GM18502 (cell line): ENCODE data around the gene ADK.
A peak's percentile ranks its signal among the peaks of the same experiment; 100 is the strongest.

ENCODE experiments used
- ATAC-seq: cut with Tn5 transposase; IDR thresholded peaks from one replicate; pipeline ENCODE4 v1.9.1; 2021; ENCODE audit warnings: mild to moderate bottlenecking; ENCODE audit not compliant: unreplicated experiment, poor library complexity

The ADK gene

GRCh38 chr10:74683621-74684364 is 532.8 kb downstream of the ADK start:
- ATAC-seq, result no peak

GRCh38 chr10:74684462-74684861 is 533.4 kb downstream of the ADK start:
- no peak for ATAC-seq

- no peak for ATAC-seq
Measured at GRCh38 chr10:74685564-74685963, 534.5 kb downstream of the ADK start.

- no peak for ATAC-seq
Measured at GRCh38 chr10:74690393-74690792, 539.4 kb downstream of the ADK start.

GRCh38 chr10:74691164-74691563 is 540.1 kb downstream of the ADK start:
- no peak for ATAC-seq

GRCh38 chr10:74704629-74705357 is 553.8 kb downstream of the ADK start:
- no peak for ATAC-seq

- ATAC-seq, result no peak
Measured at GRCh38 chr10:74705358-74705980, 554.4 kb downstream of the ADK start.

GRCh38 chr10:74706966-74707365 is 555.9 kb downstream of the ADK start:
- no peak for ATAC-seq

- no peak for ATAC-seq
Measured at GRCh38 chr10:74708246-74708645, 557.2 kb downstream of the ADK start.

GRCh38 chr10:74718208-74718607 is 567.2 kb downstream of the ADK start:
- no peak for ATAC-seq

- no peak for ATAC-seq
Measured at GRCh38 chr10:74728225-74728624, 577.2 kb downstream of the ADK start.

- no peak for ATAC-seq
Measured at GRCh38 chr10:74730246-74730645, 579.2 kb downstream of the ADK start.

GRCh38 chr10:74733612-74734011 is 582.6 kb downstream of the ADK start:
- ATAC-seq, result no peak

- ATAC-seq, result no peak
Measured at GRCh38 chr10:74736029-74736428, 585.0 kb downstream of the ADK start.

- peak; percentile 40 for ATAC-seq
Measured at GRCh38 chr10:74738052-74738451, 587.0 kb downstream of the ADK start.

GRCh38 chr10:74738542-74738941 is 587.5 kb downstream of the ADK start:
- ATAC-seq, result peak; percentile 22

GRCh38 chr10:74738985-74739567 is 588.1 kb downstream of the ADK start:
- peak; percentile 79 for ATAC-seq

GRCh38 chr10:74743401-74743800 is 592.4 kb downstream of the ADK start:
- ATAC-seq, result no peak

GRCh38 chr10:74745449-74745848 is 594.4 kb downstream of the ADK start:
- ATAC-seq, result no peak

GRCh38 chr10:74746813-74747212 is 595.8 kb downstream of the ADK start:
- no peak for ATAC-seq

GRCh38 chr10:74748468-74749031 is 597.5 kb downstream of the ADK start:
- no peak for ATAC-seq
